Measurements from ENCODE around the gene CLEC2B. TPM values are rescaled to one million over a fixed set of nuclear protein-coding genes. Genes with fewer than 3 reads are reported as not detected.

CLEC2B gene
- total RNA-seq, 2 experiments from 2014 or later, result 53.7 to 61.4 TPM

Other genes with a start within 250 kb of the CLEC2B start
- 100 to 1,000 TPM; 296 to 299 TPM for gene CLEC2D, start 199.6 kb downstream of the CLEC2B start, total RNA-seq
- gene CLECL1, start 136.3 kb downstream of the CLEC2B start, total RNA-seq, result 1 to 10 TPM; 1.2 to 1.4 TPM
- gene CD69, start 108.5 kb downstream of the CLEC2B start, total RNA-seq, result 10 to 100 TPM; 71.6 to 82.4 TPM
- under 1 TPM; 0.19 to 0.20 TPM for gene KLRF1, start 41.9 kb downstream of the CLEC2B start, total RNA-seq
- gene KLRF2, start 12.1 kb upstream of the CLEC2B start, total RNA-seq, result under 1 TPM in 1 of 2 experiments, not detected in 1; 0.29 TPM
- gene CLEC2A, start 63.0 kb upstream of the CLEC2B start, total RNA-seq, result not detected
- gene CLEC12A, start 102.1 kb upstream of the CLEC2B start, total RNA-seq, result under 1 TPM; 0.52 to 0.83 TPM
- gene CLEC1B, start 129.8 kb upstream of the CLEC2B start, total RNA-seq, result not detected
- under 1 TPM in 1 of 2 experiments, not detected in 1; 0.19 TPM for gene CLEC12B, start 141.3 kb upstream of the CLEC2B start, total RNA-seq
- gene CLEC9A, start 161.3 kb upstream of the CLEC2B start, total RNA-seq, result not detected
- not detected for gene CLEC1A, start 229.6 kb upstream of the CLEC2B start, total RNA-seq